Inferior parietal cortex (tissue), 1 donor: Measurements from ENCODE around the gene ZNF281.
"Not testable (repeated sequence)": the region's sequence is repeated elsewhere in the genome, so short reads cannot be mapped to it uniquely, and the experiment has no call there.

Experiments used
- DNase-seq: peaks from one replicate; pipeline ENCODE4 v3.0.0-alpha.2; 2016; ENCODE audit errors: extremely low spot score

The ZNF281 gene

DNA sequence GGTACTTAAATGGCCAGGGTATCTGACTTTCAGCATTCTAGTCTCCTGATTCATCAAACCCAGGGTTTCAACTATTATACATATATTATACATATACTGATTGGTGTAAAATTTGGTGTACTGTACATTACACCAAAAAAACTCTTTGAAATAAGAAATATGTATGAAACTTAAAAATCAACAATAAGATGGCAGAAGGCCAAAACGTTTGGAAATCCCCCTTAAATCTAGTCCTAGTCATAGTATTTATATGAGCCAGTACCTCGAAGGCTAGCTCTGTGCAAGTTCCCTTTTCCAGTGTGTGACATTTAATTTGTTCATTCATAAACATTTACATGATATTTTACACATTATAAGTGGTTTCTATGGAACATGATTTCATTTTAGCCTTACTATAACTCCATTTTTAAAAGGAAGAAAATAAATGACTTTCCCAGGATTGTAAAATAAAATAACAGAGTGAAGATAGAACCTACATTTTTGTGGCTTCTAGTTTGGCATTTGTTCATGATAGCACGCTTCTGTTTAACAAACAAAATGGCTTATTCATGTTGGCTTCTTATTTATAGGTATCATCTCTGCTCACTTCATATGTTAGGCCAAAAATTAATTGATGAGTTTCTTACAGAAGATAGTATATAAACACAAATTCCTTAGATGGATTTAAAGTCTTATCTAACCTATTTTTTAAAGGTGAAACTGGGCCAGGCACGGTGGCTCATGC lies 18.8 kb upstream of the ZNF281 start:
- DNase-seq, result no peak

- DNase-seq, result no peak
Observed at GRCh38 chr1:200427744-200428143, 17.9 kb upstream of the ZNF281 start.

- no peak for DNase-seq
Observed at GRCh38 chr1:200426196-200426595, 16.4 kb upstream of the ZNF281 start.

- no peak for DNase-seq
Observed at GRCh38 chr1:200423235-200423634, 13.4 kb upstream of the ZNF281 start.

- DNase-seq, result no peak
Observed at GRCh38 chr1:200422211-200422610, 12.4 kb upstream of the ZNF281 start.

GRCh38 chr1:200415789-200416593 lies 6.2 kb upstream of the ZNF281 start:
- DNase-seq, result no peak

- DNase-seq, result no peak
Observed at GRCh38 chr1:200415227-200415626, 5.4 kb upstream of the ZNF281 start.

DNA sequence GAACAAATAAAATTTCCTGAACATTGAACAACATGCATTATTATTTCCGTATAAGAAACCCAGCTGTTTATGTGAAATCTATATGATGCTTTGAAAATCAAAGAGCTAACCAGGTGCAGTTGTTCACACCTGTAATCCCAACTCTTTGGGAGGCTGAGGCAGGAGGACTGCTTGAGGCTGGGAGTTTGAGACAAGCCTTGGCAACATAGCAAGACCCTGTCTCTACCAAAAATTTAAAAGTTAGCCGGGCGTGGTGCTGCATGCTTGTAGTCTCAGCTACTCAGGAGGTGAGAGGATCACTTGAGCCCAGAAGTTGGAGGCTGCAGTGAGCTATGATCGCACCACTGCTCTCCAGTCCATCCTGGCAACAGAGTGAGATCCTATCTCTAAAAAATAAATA lies 4.8 kb upstream of the ZNF281 start:
- no peak for DNase-seq

DNA sequence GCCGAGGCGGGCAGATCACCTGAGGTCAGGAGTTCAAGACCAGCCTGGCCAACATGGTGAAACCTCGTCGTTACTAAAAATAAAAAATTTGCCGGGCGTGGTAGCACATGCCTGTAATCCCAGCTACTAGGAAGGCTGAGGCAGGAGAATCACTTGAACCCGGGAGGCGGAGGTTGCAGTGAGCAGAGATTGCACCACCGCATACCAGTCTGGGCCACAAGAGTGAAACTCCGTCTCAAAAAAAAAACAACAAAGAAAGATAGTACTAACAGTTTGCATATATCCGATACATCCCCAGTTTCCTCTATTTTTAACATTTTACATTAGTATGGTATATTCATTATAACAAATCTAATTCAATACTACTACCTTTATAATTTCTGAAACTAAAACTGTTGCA lies 3.9 kb upstream of the ZNF281 start:
- DNase-seq, result not testable (repeated sequence)

GRCh38 chr1:200411406-200412257 lies 1.8 kb upstream of the ZNF281 start:
- DNase-seq, result no peak

- DNase-seq, result no peak
Observed at GRCh38 chr1:200410566-200410878, 686 bp upstream of the ZNF281 start.

GRCh38 chr1:200409203-200409760 lies 554 bp downstream of the ZNF281 start:
- DNase-seq, result no peak

DNA sequence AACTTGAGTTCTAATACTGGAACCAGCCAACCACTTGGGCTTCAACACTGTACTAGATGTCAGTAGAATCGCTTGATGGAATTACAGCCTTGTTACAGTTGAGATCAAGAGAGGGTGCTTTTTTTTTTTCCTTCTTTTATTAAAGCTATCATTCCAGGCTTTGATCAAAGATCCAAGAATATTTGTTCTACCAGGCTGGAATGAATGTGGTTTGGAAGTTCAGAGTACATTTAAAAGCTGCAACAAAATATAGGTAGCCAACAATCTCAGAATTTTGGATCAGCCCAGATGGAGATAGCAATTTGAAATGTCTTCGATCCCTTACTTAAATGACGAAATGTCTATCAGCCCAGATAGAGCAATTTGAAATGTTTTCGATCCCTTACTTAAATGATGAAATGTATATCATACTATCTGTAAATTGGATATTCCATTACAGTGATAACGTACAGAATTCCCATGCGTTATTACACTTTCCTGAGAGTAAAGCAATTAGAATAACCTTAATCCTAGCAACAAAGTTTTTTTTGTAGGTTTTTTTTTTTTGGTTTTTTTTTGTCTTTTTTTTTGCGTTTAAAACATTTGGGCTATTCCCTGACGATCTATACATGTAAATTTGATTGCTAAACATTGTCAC lies 3.6 kb downstream of the ZNF281 start:
- DNase-seq, result no peak

GRCh38 chr1:200405264-200405663 lies 4.6 kb downstream of the ZNF281 start:
- no peak for DNase-seq

- no peak for DNase-seq
Observed at GRCh38 chr1:200401708-200402107, 8.1 kb downstream of the ZNF281 start.

GRCh38 chr1:200401263-200401662 lies 8.6 kb downstream of the ZNF281 start:
- no peak for DNase-seq

- peak; percentile 43 for DNase-seq
Observed at GRCh38 chr1:200400556-200400955, 9.3 kb downstream of the ZNF281 start.

- no peak for DNase-seq
Observed at GRCh38 chr1:200399860-200400259, 10.0 kb downstream of the ZNF281 start.

DNA sequence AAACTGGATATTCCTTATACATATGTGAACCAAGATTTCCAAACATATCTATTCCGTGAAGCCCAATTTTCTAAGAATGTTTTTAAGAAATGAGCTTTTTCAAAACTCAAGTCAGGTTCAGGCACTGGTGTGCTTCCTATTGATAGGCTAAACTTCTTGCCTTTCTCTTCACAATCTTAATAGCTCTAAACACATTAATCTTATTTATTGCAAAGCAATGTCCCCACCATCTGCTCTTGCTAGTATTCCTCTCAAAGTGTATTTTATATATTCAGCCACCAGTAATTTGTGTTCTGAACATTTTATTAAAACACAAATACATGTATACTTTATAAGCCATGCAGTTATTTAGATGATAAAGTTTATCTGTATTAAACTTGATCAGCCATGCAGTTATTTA lies 11.5 kb downstream of the ZNF281 start:
- no peak for DNase-seq

DNA sequence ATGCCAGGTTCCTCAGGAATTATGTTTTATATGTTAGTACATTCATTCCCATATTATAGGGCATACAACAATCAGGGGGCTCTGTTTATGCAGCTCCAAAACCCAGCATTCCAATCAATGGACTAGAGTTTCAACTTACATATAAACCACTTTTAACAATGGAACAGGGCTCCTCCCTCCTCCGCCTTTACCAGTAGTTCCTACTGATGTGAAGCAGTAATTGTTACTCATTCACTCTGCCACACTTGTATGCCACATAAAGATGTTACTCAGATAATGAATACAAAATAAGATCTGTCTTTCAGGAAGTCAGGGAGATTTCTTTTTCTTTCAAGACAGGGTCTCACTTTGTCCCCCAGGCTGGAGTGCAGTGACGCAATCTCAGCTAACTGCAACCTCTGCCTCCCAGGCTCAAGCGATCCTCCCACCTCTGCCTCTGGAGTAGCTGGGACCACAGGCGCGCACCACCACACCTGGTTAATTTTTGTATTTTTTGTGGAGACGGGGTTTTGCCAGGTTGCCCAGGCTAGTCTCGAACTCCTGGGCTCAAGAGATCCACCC lies 17.1 kb downstream of the ZNF281 start:
- DNase-seq, result no peak

DNA sequence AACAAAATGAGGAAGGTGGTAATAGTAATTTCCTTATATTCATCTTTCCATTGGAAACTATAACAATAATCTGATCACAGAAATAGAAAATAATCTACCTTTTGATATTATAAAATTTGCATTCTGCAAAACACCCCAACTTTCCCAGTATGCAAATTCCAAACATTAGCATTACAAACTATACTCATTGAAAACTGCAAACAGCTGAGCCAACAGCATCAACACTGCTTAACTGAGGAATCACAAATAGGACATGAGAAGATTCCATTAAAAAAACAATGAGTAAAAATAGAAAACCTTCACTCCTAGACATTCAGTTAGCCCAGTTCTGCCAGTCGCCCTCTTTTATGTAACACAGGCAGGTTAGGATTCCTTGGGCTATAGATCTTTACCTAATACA lies 18.1 kb downstream of the ZNF281 start:
- no peak for DNase-seq
